HG03342 (cell line): ENCODE data around the gene UBE2E1.

Experiments used
- ATAC-seq: cut with Tn5 transposase; IDR thresholded peaks from one replicate; pipeline ENCODE4 v1.9.1; 2021; ENCODE audit warnings: mild to moderate bottlenecking, moderate library complexity; ENCODE audit not compliant: unreplicated experiment

The UBE2E1 gene

DNA sequence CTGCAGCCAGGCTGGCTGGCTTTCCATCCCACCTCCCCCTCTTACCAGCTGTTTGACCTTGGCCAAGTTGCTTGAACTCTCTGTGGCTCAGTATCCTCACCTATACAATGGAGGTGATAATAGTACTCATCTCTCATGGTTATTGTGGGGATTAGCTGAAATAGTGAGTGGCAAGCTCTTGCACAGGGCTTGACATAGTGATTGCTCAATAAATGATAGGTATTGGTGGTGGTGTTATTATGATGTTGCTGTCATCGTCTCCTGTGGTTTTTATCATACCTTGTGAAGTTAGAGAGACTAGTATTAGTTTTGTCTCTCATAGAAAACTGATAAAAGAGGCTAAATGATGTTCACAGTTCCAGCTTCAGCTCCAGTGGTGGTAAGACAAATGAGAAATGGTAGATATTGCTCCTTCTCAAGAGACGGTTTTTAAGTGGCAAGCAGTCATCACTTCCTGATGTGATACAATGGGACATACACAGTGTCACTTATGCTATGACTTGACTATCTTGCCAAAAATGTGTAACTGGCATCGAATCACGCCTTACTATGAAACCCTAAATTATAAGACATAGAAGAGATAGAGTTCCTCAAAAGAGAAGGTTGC, 12.1 kb upstream of the UBE2E1 start:
- ATAC-seq: no peak

DNA sequence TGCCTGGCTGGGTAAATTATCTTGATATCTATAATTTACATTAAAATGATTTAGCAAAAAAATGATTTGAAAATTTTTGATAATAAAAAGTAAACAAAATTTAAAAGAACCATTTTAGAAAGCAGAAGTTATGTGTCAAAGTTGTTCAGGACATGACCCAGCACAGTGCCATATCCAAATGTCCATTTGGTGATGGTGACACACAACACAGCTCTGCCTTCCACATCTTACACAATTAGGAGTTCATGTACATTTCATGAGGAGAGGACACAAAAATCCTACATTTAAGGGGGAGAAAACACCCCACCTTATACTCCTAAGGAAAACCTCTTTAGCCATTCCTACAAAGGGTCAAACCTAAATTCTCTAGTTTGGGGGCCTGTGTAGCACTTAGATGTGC, 10.7 kb upstream of the UBE2E1 start:
- ATAC-seq: no peak

DNA sequence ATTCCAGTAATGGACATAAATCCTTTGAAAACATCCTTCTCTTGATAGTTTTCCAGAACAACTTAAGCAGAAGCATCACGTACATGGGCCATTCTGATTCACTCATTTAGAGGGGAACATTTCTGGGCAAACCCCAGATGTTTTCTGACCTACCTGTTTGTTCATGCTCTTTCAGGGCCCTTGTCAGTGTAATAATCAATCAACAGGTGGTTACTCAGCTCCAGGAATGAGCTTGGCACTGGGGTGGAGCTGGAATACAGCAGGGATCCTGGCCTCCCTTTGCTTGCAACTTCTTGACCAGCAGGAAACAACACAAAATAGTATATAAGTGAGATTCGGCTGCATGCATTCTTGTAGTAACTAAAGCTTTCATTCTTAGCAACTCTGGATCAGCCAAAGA, 9.2 kb upstream of the UBE2E1 start:
- no peak for ATAC-seq

- peak; percentile 77 for ATAC-seq
Observed at GRCh38 chr3:23797491-23797890, 8.3 kb upstream of the UBE2E1 start.

- ATAC-seq: no peak
Observed at GRCh38 chr3:23798456-23798855, 7.3 kb upstream of the UBE2E1 start.

DNA sequence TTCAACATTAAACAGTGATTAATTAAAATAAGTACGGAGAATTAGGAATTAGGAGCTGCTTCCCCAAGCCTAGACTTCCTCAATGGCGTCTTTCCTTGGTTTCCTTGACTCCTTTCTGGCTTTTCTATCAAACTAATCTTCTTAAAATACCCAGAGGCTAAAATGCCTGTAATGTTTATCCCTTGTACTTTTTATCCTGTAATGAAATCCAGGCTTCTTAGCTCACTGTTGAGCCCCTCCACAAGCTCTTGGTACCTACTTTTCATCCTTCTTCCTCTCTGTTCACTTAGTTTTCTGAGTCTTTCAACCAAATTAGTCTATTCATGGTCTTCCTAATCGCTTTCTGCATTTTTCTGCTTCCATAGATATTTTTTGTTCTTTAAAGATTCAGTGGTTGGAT, 6.9 kb upstream of the UBE2E1 start:
- no peak for ATAC-seq

- no peak for ATAC-seq
Observed at GRCh38 chr3:23800731-23801130, 5.0 kb upstream of the UBE2E1 start.

- no peak for ATAC-seq
Observed at GRCh38 chr3:23804441-23805209, 1.1 kb upstream of the UBE2E1 start.

GRCh38 chr3:23805210-23805632, 534 bp upstream of the UBE2E1 start:
- no peak for ATAC-seq

GRCh38 chr3:23806534-23807423, 1.0 kb downstream of the UBE2E1 start:
- peak; percentile 4 for ATAC-seq

- no peak for ATAC-seq
Observed at GRCh38 chr3:23807424-23808015, 1.8 kb downstream of the UBE2E1 start.

DNA sequence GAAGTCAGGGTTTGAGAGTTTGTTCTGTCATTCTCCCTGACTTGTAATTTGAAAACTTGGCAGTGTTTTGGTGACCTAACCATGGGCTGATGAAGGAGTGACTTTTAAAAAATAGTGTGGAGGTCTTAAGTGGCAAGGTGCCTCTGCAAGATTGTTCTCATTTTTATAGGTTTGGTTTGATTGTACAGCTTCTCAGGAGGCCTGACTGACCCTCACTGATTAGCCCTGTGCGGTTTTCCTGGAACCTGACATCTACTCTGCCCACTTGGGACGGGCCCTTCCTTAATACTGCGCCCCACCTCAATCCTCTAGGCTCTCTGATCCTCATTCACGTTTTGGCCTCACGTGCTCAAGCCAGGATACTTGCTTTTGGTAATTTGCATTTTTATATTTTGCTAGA, 2.8 kb downstream of the UBE2E1 start:
- ATAC-seq: no peak

- ATAC-seq: no peak
Observed at GRCh38 chr3:23809294-23809693, 3.5 kb downstream of the UBE2E1 start.

- ATAC-seq: no peak
Observed at GRCh38 chr3:23809840-23810342, 4.1 kb downstream of the UBE2E1 start.

- peak; percentile 26 for ATAC-seq
Observed at GRCh38 chr3:23810343-23811184, 4.8 kb downstream of the UBE2E1 start.

GRCh38 chr3:23811185-23811527, 5.4 kb downstream of the UBE2E1 start:
- peak; percentile 9 for ATAC-seq

GRCh38 chr3:23811919-23812318, 6.2 kb downstream of the UBE2E1 start:
- ATAC-seq: peak; percentile 56

DNA sequence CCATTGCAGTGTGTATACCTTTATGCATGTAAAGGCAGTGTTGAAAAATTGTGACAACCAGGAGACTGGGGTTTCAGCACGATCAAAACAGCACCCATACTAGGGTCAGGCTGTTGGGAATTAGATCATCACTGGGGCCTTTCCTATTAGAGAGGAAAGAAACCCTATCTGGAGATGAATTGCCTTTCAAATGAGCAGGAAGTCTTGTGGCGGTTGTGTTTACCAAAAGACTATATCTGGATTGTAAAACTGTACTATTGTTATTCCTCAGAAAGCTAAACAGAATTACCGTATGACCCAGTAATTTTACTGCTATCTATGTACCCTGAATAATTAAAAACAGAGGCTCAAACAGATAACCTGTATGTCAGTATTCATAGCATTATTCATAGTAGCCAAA, 10.1 kb downstream of the UBE2E1 start:
- ATAC-seq: no peak

DNA sequence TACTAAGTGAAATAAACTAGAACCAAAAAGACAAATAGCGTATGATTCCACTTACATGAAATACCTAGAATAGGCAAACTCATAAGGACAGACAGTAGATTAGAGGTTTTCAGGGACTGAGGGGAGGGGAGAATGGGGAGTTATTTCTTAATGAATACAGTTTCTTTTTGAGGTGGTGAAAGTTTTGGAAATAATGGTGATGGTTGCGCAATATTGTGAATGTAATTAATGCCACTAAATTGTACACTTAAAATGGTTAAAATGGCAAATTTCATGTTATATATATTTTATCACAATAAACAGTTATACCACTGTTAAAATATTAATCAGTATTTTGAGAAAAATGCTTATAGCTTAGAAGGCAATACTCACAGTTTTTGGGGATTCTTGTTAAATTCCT, 11.0 kb downstream of the UBE2E1 start:
- ATAC-seq: no peak

- ATAC-seq: no peak
Observed at GRCh38 chr3:23817508-23818223, 11.9 kb downstream of the UBE2E1 start.
